Natural killer cell (primary cell): ENCODE measurements around the gene CEL. TPM values are rescaled to one million over a fixed set of nuclear protein-coding genes. Genes with fewer than 3 reads are reported as not detected.

Experiments
- ATAC-seq, 3 donors: fragments of 150-1000 bp in 2 of 3; fragments of 200-7000 bp in 1 of 3; cut with Tn5 transposase; 1 replicate in 1 of 3; 2 replicates in 2 of 3; pipeline ENCODE4 v1.10.0; 2021; ENCODE audit warnings: mild to moderate bottlenecking in 2 of 3, moderate library complexity in 2 of 3
- DNase-seq, 2 donors: peaks; one replicate each; pipeline versions ENCODE4 v3.0.0 to v3.0.0-alpha.2; 2013 to 2021; ENCODE audit warnings: mixed read lengths in 1 of 2
- H3K27ac ChIP-seq: one replicate; pipeline ENCODE4 v1.5.1; 2013; ENCODE audit warnings: mild to moderate bottlenecking, low read length
- H3K27me3 ChIP-seq: one replicate; pipeline ENCODE4 v1.6.1; 2013; ENCODE audit warnings: low read length; ENCODE audit not compliant: control insufficient read depth, insufficient read depth
- H3K36me3 ChIP-seq: one replicate; pipeline ENCODE4 v1.6.1; 2013; ENCODE audit warnings: low read length; ENCODE audit not compliant: control insufficient read depth, insufficient read depth
- H3K4me1 ChIP-seq: one replicate; pipeline ENCODE4 v1.6.1; 2013; ENCODE audit warnings: low read length; ENCODE audit not compliant: control insufficient read depth, insufficient read depth
- H3K4me3 ChIP-seq: one replicate; pipeline ENCODE4 v1.5.1; 2013; ENCODE audit warnings: low read length
- H3K9me3 ChIP-seq: one replicate; pipeline ENCODE4 v1.6.1; 2013; ENCODE audit warnings: low read length; ENCODE audit not compliant: control insufficient read depth, insufficient read depth
- H3K27ac Mint-ChIP-seq, 2 donors: one replicate each; pipeline ENCODE4 v1.8.0; 2022; ENCODE audit warnings: mild to moderate bottlenecking in 2 of 2, mixed read lengths in 2 of 2, moderate library complexity in 1 of 2
- H3K27me3 Mint-ChIP-seq, 2 donors: one replicate each; pipeline ENCODE4 v1.8.0; 2022; ENCODE audit warnings: low read depth in 2 of 2, mixed read lengths in 2 of 2
- H3K36me3 Mint-ChIP-seq: one replicate; pipeline ENCODE4 v1.8.0; 2022; ENCODE audit warnings: mixed read lengths
- H3K4me1 Mint-ChIP-seq, 2 donors: one replicate each; pipeline ENCODE4 v1.8.0; 2022; ENCODE audit warnings: mixed read lengths in 2 of 2
- H3K4me3 Mint-ChIP-seq: one replicate; pipeline ENCODE4 v1.8.0; 2022; ENCODE audit warnings: mild to moderate bottlenecking, moderate library complexity, mixed read lengths
- H3K9me3 Mint-ChIP-seq, 2 donors: one replicate each; pipeline ENCODE4 v1.8.0; 2022; ENCODE audit warnings: mixed read lengths in 2 of 2
- CTCF ChIP-seq: fragments of 200-600 bp; IDR thresholded peaks from one replicate; pipeline ENCODE4 v1.8.0; 2022; ENCODE audit warnings: antibody characterized with exemption
- WGBS: methylation state at CpG from one replicate; pipeline ENCODE4 v1.1.7; 2013; ENCODE audit warnings: missing lambda C conversion rate; ENCODE audit not compliant: insufficient coverage; 5-methylcytosine and 5-hydroxymethylcytosine counted together
- intact Hi-C: fragments of 100-400 bp; cut with micrococcal nuclease; formaldehyde crosslinking; loops from one replicate; pipeline ENCODE4 v1.14.2; 2022
- total RNA-seq, 4 donors: library from RNA; stranded (reverse); fragments of 120-200 nt in 1 of 4; gene quantifications; one replicate each; pipeline versions ENCODE4 v1.2.3 to v1.2.4, GENCODE V29; 2013 to 2022

The CEL gene
- total RNA-seq, 3 donors from 2014 or later (not counting 1 experiment from before 2014, with no cell fraction given) = 0.18 to 0.68 (median 0.42) TPM

GRCh38 chr9:133054194-133054890 lies 7.4 kb upstream of the CEL start:
- Histone ChIP-seq H3K9me3 (no peaks in the 10 kb centered on the region), H3K4me3 (no peak overlapping the region), H3K27me3 (no peaks in the 10 kb centered on the region), H3K27ac (no peak overlapping the region), H3K4me1 (peaks cover 12% of the 10 kb centered on the region), H3K36me3 (peaks cover 56% of the 10 kb centered on the region)
- H3K9me3 Mint-ChIP-seq = no peaks in the 10 kb centered on the region
- no peaks in the 10 kb centered on the region for H3K36me3 Mint-ChIP-seq
- TF ChIP-seq CTCF = no peak
- H3K27ac Mint-ChIP-seq = no peak overlapping the region
- WGBS = 95% methylated on average over 23 of the region's 24 CpGs
- peaks cover 15% of the 10 kb centered on the region in 2 donors for H3K4me1 Mint-ChIP-seq
- no peak for ATAC-seq
- H3K27me3 Mint-ChIP-seq = no peaks in the 10 kb centered on the region
- no peak for DNase-seq
- H3K4me3 Mint-ChIP-seq = no peak overlapping the region
- intact Hi-C loops = no loop called here

- Histone ChIP-seq H3K4me3 (no peak overlapping the region), H3K9me3 (no peaks in the 10 kb centered on the region), H3K27me3 (no peaks in the 10 kb centered on the region), H3K27ac (no peak overlapping the region), H3K4me1 (peaks cover 18% of the 10 kb centered on the region), H3K36me3 (peaks cover 52% of the 10 kb centered on the region)
- no peaks in the 10 kb centered on the region for H3K36me3 Mint-ChIP-seq
- no peaks in the 10 kb centered on the region for H3K27me3 Mint-ChIP-seq
- H3K4me1 Mint-ChIP-seq = peaks cover 21% of the 10 kb centered on the region in 2 donors
- TF ChIP-seq CTCF = no peak
- WGBS = 94% methylated on average over 16 of the region's 16 CpGs
- DNase-seq (no peak), ATAC-seq (no peak)
- intact Hi-C loops = no loop called here
- H3K4me3 Mint-ChIP-seq = no peak overlapping the region
- no peaks in the 10 kb centered on the region for H3K9me3 Mint-ChIP-seq
- H3K27ac Mint-ChIP-seq = no peak overlapping the region
Observed at GRCh38 chr9:133054966-133055365, 6.8 kb upstream of the CEL start.

- WGBS = 97% methylated on average over 17 of the region's 17 CpGs
- intact Hi-C loops = no loop called here
- H3K4me3 Mint-ChIP-seq = no peak overlapping the region
Observed at GRCh38 chr9:133055788-133056420, 5.9 kb upstream of the CEL start.

More at GRCh38 chr9:133055788-133056420, 5.9 kb upstream of the CEL start:
- Mint-ChIP-seq H3K27me3 (no peaks in the 10 kb centered on the region), H3K4me1 (peaks cover 25 to 31% of the 10 kb centered on the region in 2 donors), H3K9me3 (no peaks in the 10 kb centered on the region), H3K27ac (no peak overlapping the region), H3K36me3 (no peaks in the 10 kb centered on the region)
- Histone ChIP-seq H3K36me3 (peaks cover 48% of the 10 kb centered on the region), H3K27ac (no peak overlapping the region), H3K9me3 (no peaks in the 10 kb centered on the region), H3K4me3 (no peak overlapping the region), H3K27me3 (no peaks in the 10 kb centered on the region), H3K4me1 (peaks cover 24% of the 10 kb centered on the region)
- DNase-seq (no peak), ATAC-seq (no peak)
- TF ChIP-seq CTCF = no peak
